T-helper 2 cell treated with Interferon-gamma antibody and Interleukin-4, amounts not matched to agents 5 μg/mL and 100 μg/mL, for 36 hours (primary cell): ENCODE measurements around the gene TAAR1.
"Not testable (repeated sequence)": the region's sequence is repeated elsewhere in the genome, so short reads cannot be mapped to it uniquely, and the experiment has no call there.

Experiments used
- DNase-seq: peaks from one replicate; pipeline ENCODE4 v3.0.0; 2021; ENCODE audit warnings: low spot score
- H3K27ac Mint-ChIP-seq: one replicate; pipeline ENCODE4 v1.8.0; 2021; ENCODE audit warnings: mild to moderate bottlenecking, mixed read lengths
- H3K27me3 Mint-ChIP-seq: one replicate; pipeline ENCODE4 v1.8.0; 2021; ENCODE audit warnings: low read depth, mixed read lengths
- H3K36me3 Mint-ChIP-seq: one replicate; pipeline ENCODE4 v1.8.0; 2021; ENCODE audit warnings: low read depth, mixed read lengths
- H3K4me1 Mint-ChIP-seq: one replicate; pipeline ENCODE4 v1.8.0; 2021; ENCODE audit warnings: low read depth, mixed read lengths
- H3K4me3 Mint-ChIP-seq: one replicate; pipeline ENCODE4 v1.8.0; 2022; ENCODE audit warnings: mild to moderate bottlenecking, moderate library complexity, mixed read lengths
- H3K9me3 Mint-ChIP-seq: one replicate; pipeline ENCODE4 v1.8.0; 2021; ENCODE audit warnings: mixed read lengths

TAAR1 gene, protein sequence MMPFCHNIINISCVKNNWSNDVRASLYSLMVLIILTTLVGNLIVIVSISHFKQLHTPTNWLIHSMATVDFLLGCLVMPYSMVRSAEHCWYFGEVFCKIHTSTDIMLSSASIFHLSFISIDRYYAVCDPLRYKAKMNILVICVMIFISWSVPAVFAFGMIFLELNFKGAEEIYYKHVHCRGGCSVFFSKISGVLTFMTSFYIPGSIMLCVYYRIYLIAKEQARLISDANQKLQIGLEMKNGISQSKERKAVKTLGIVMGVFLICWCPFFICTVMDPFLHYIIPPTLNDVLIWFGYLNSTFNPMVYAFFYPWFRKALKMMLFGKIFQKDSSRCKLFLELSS

DNA sequence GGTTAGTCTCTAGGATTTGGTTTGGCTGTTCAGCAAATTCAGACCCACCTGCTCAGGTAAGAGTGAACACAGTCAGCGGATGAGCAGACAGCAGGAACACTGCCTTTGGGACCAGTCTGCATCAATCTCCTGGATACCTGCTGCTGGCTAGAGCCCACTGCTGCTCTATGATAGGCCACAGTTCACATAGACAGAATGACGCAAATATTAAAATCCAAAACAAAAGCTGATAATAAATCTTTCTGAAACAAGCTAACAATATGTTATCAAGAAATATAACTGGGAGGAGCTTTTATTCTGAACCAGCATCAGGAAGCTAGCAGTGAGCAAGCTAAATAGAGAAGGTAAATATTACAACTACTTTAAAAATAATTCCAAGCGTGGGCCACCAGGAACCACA, at the start of gene TAAR1:
Gene TAAR1 (minus strand): TSS at position 101 of the 400 bp plus-strand sequence. CDS start 13,179 bp downstream, outside the sequence.
- peaks cover 15% of the 10 kb centered on the region for H3K27me3 Mint-ChIP-seq
- H3K4me1 Mint-ChIP-seq: no peaks in the 10 kb centered on the region
- no peak for DNase-seq
- H3K27ac Mint-ChIP-seq: no peak within 1 kb of the TSS
- no peaks in the 10 kb centered on the region for H3K36me3 Mint-ChIP-seq
- H3K9me3 Mint-ChIP-seq: no peaks in the 10 kb centered on the region
- no peak within 1 kb of the TSS for H3K4me3 Mint-ChIP-seq

DNA sequence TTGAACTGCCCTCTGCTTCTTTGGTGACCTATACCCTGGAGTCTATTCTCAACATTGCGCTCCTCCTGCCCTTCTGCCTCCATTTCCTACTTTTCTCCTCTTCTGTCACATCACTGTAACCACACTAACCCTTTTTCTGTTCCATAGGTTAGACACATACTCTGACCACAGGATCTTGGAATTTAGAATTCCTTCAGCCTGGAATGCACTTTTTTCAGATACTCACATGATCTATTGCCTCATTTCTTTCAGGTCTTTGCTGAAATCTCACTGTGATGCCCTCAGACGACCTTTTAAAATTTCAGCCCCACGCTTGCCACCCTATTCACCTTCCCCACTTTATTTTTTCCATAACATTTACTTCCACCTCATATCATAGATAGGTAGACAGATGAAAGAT, 49.8 kb upstream of the TAAR1 start:
- DNase-seq: no peak
- Mint-ChIP-seq H3K4me1 (no peaks in the 10 kb centered on the region), H3K27me3 (peaks cover 51% of the 10 kb centered on the region), H3K27ac (no peak overlapping the region), H3K4me3 (no peak overlapping the region), H3K36me3 (no peaks in the 10 kb centered on the region), H3K9me3 (peaks cover 19% of the 10 kb centered on the region)

DNA sequence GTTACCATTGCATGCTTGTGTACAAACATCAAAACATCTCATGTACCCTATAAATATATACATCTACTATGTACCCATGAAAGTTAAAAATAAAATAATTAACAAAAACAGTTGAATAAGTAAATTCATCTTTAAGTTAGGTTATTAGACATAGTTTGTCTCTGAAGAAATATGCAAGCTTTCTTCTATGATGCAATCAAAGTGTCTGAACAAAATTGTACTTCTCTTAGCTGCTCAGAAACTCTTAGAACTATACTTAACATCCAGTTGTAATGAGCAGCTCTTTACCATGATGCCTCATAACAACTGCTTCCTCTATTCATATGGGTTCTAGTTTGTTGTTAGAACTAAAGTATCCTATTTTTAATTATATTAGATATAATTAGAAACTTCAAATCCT, 49.0 kb upstream of the TAAR1 start:
- H3K4me3 Mint-ChIP-seq: no peak overlapping the region
- H3K27me3 Mint-ChIP-seq: peaks cover 52% of the 10 kb centered on the region
- H3K9me3 Mint-ChIP-seq: peaks cover 23% of the 10 kb centered on the region

DNA sequence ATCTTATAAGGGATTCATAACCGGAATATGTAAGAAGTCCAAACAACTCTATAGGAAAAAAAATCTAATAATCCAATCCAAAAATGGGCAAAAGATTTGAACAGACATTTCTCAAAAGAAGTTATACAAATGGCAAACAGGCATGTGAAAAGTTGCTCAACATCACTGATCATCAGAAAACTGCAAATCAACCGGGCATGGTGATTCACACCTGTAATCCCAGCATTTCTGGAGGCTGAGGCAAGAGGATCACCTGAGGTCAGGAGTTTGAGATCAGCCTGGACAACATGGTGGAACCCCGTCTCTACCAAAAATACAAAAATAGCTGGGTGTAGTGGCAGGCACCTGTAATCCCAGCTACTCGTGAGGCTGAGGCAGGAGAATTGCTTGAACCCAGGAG, 47.8 kb upstream of the TAAR1 start:
- Mint-ChIP-seq H3K9me3 (peaks cover 23% of the 10 kb centered on the region), H3K27me3 (peaks cover 49% of the 10 kb centered on the region)
- H3K4me3 Mint-ChIP-seq, H3K4me1 Mint-ChIP-seq, H3K36me3 Mint-ChIP-seq, DNase-seq, H3K27ac Mint-ChIP-seq: not testable (repeated sequence)

More for the DNA sequence above, 49.0 kb upstream of the TAAR1 start:
- DNase-seq: no peak
- Mint-ChIP-seq H3K4me1 (no peaks in the 10 kb centered on the region), H3K27ac (no peak overlapping the region), H3K36me3 (no peaks in the 10 kb centered on the region)

DNA sequence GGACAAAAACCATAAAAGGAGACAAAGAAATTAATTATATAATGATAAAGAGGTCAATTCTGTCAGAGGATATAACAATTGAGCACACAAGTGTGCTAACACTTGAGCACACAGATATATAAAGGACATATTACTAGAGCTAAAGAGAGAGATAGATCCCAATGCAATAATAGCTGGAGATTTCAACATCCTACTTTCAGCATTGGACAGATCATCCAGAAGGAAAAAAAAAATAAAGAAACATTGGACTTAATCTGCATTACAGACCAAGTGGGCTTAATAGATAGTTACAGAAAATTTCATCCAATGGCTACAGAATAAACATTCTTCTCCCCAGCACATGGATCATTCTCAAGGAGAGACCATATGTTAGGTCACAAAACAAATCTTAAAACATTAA, 45.0 kb upstream of the TAAR1 start:
- Mint-ChIP-seq H3K27me3 (peaks cover 42% of the 10 kb centered on the region), H3K4me3 (no peak overlapping the region), H3K4me1 (peaks cover 3% of the 10 kb centered on the region), H3K9me3 (peaks cover 23% of the 10 kb centered on the region), H3K36me3 (no peaks in the 10 kb centered on the region), H3K27ac (no peak overlapping the region)
- no peak for DNase-seq

DNA sequence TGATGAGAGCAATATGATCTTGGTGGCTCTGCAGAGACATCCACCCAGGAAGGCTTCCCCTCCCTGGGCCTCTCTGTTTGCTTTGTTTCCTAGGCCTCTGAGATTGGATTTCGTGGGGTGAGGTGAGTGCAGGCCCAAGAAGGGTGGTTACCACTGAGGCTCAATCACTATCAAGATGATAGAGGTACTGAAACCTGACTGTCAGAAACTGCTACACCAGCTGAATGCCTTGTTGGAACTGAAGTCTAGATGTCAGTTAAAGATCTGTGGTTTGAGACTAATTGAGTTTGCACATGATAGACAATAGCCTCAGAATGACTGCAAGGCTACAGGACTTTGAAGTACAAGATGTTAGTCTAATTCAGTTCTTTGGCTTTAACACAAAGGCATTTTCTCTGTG, 39.6 kb upstream of the TAAR1 start:
- H3K9me3 Mint-ChIP-seq: peaks cover 15% of the 10 kb centered on the region
- H3K27ac Mint-ChIP-seq: peak overlapping the region; percentile 55
- H3K27me3 Mint-ChIP-seq: peaks cover 11% of the 10 kb centered on the region
- H3K4me1 Mint-ChIP-seq: peaks cover 16% of the 10 kb centered on the region
- peaks cover 12% of the 10 kb centered on the region for H3K36me3 Mint-ChIP-seq
- H3K4me3 Mint-ChIP-seq: peak overlapping the region; percentile 43
- DNase-seq: peak; percentile 12

DNA sequence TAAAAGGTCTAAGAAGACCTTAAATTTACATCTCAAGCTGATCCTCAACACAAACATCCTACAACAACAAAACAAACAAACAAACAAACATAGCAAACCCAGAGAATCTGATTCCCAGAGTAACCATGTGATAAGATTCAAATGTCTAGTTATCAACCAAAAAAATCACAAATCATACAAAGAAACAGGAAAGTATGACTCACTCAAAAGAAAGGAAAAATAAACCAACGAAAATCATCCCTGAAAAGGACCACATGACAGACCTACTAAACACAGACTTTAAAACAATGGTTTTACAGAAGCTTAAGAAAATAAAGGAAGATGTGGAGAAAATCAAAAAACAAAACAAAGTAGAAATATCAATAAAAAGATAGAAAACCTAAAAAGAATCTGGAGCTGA, 36.8 kb upstream of the TAAR1 start:
- Mint-ChIP-seq H3K4me1 (peaks cover 19% of the 10 kb centered on the region), H3K4me3 (no peak overlapping the region), H3K27me3 (peaks cover 8% of the 10 kb centered on the region), H3K9me3 (peaks cover 11% of the 10 kb centered on the region), H3K36me3 (peaks cover 12% of the 10 kb centered on the region), H3K27ac (no peak overlapping the region)
- no peak for DNase-seq

DNA sequence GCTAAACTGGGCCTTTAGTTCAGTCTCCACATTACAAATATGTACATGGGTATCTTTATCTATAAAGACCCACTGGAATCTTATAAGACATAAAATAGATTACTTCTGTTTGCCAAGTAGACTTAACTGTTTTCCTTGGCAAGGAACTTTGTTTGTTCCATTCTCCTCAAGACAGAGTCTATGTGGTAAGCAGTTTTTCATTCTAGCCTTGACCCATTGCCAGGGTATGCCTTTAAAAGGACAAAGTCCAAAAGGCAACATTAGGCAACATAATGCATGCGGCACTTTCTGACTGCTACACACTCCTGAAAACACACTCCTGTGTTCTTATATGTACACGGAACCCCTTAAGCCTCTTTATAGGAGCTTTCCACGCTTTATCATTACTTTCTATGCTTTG, 34.5 kb upstream of the TAAR1 start:
- Mint-ChIP-seq H3K4me1 (peaks cover 11% of the 10 kb centered on the region), H3K27ac (no peak overlapping the region), H3K36me3 (peaks cover 12% of the 10 kb centered on the region), H3K4me3 (no peak overlapping the region), H3K9me3 (peaks cover 11% of the 10 kb centered on the region), H3K27me3 (peaks cover 25% of the 10 kb centered on the region)
- DNase-seq: no peak

DNA sequence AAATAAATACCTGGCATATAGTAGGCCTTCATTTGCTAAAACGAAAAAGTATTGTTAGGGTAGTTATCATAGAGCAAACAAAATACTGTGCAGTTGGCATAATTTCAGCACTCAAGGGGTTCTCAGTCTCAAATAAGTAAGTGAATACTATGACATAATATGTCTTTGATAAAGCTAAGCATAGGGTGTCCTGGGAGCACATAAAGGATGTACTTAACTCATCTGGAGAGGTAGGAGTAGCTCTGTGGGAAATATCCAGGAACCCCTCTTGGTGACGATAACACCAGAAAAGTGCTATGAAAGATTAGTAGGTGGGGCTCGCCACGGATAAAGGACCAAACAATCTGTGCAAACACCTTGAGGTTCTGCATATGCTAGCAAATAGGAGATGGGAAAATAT, 31.7 kb upstream of the TAAR1 start:
- peaks cover 3% of the 10 kb centered on the region for H3K4me1 Mint-ChIP-seq
- H3K27me3 Mint-ChIP-seq: peaks cover 42% of the 10 kb centered on the region
- no peak overlapping the region for H3K27ac Mint-ChIP-seq
- no peak for DNase-seq
- no peak overlapping the region for H3K4me3 Mint-ChIP-seq
- H3K9me3 Mint-ChIP-seq: peaks cover 1% of the 10 kb centered on the region
- H3K36me3 Mint-ChIP-seq: peaks cover under 1% of the 10 kb centered on the region

DNA sequence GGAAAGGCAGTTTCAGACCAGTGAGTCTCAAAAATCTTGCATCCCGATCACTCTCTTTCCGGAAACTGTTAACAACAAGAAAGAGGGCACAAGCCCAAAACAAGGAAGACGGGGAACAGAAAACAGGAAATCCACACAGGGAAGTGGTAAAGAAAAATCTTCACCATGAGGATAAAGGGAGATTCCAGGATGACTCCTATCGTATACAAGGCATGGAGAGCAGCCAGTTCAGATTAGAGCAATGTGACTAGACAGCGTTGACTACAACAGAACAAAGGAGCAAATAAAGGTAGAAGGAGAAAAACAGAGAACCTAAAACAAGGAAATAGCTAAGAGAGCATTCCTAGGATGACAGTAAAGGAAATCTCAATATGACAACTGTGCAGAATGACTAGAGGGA, 28.3 kb upstream of the TAAR1 start:
- H3K27ac Mint-ChIP-seq: no peak overlapping the region
- H3K9me3 Mint-ChIP-seq: no peaks in the 10 kb centered on the region
- peaks cover 52% of the 10 kb centered on the region for H3K27me3 Mint-ChIP-seq
- H3K36me3 Mint-ChIP-seq: no peaks in the 10 kb centered on the region
- no peak for DNase-seq
- H3K4me1 Mint-ChIP-seq: no peaks in the 10 kb centered on the region
- H3K4me3 Mint-ChIP-seq: no peak overlapping the region

DNA sequence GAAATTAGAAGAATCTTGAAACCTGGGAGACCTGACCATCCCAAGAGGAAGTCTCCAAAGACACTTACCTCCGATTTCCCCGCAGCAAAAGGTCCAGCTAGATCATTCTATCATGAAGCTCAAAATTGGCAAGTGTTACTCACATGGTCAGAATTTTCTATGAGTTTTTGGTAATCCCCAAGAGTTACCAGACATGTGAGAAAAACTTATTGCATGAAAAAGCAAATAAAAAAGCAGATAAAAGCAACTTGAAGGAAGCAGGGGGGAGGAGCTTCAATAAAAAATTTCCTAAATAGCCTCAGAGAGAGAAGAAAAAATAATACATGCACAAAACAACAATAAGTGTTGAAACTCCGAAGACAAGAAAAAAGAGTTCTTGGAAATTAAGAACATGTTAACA, 27.5 kb upstream of the TAAR1 start:
- Mint-ChIP-seq H3K4me1 (no peaks in the 10 kb centered on the region), H3K9me3 (no peaks in the 10 kb centered on the region)

DNA sequence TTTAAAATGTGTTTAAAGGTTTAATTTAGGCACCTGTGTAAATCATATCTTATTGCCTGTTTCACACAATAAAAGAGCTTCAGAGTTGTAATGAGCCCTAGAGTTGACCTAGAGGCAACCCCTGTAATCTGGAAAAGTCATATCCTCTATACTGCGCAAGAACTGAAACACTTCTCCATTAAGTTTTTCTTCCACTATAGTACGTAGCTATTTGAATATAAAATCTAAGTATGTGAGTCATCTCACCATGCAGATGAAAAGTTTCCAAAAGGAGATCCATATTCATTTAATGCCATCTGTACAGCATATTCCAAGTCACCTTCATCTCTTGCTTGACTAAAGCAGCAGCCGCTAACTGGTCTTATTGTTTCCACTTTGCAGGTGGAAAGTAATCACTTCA, 26.0 kb upstream of the TAAR1 start:
- H3K4me3 Mint-ChIP-seq: no peak overlapping the region
- DNase-seq: no peak

More for the DNA sequence above, 27.5 kb upstream of the TAAR1 start:
- Mint-ChIP-seq H3K27me3 (peaks cover 54% of the 10 kb centered on the region), H3K27ac (no peak overlapping the region), H3K36me3 (no peaks in the 10 kb centered on the region), H3K4me3 (no peak overlapping the region)
- no peak for DNase-seq

DNA sequence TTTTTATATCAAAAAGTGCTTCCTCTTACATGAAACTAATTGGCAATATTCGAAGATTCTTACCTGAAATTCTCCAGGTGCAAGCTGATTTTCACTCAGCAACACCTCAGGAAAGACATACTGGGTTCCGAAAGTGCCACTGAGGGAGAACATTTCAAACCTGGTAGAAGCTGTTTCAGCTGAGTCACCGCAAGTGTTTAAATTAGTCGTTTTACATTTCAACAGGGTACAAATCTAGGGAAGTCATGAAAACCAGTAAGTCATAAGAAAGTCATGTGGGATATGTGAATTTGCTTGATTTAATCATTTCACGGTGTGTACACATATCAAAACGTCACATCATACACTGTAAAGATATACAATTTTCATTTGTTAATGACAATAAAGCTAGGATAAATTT, 25.3 kb upstream of the TAAR1 start:
- no peak overlapping the region for H3K27ac Mint-ChIP-seq
- H3K27me3 Mint-ChIP-seq: peaks cover 38% of the 10 kb centered on the region
- H3K36me3 Mint-ChIP-seq: no peaks in the 10 kb centered on the region
- no peaks in the 10 kb centered on the region for H3K9me3 Mint-ChIP-seq
- DNase-seq: no peak
- no peak overlapping the region for H3K4me3 Mint-ChIP-seq
- peaks cover 3% of the 10 kb centered on the region for H3K4me1 Mint-ChIP-seq

More for the DNA sequence above, 26.0 kb upstream of the TAAR1 start:
- no peaks in the 10 kb centered on the region for H3K4me1 Mint-ChIP-seq
- H3K27me3 Mint-ChIP-seq: peaks cover 45% of the 10 kb centered on the region
- no peak overlapping the region for H3K27ac Mint-ChIP-seq
- no peaks in the 10 kb centered on the region for H3K9me3 Mint-ChIP-seq
- H3K36me3 Mint-ChIP-seq: no peaks in the 10 kb centered on the region

DNA sequence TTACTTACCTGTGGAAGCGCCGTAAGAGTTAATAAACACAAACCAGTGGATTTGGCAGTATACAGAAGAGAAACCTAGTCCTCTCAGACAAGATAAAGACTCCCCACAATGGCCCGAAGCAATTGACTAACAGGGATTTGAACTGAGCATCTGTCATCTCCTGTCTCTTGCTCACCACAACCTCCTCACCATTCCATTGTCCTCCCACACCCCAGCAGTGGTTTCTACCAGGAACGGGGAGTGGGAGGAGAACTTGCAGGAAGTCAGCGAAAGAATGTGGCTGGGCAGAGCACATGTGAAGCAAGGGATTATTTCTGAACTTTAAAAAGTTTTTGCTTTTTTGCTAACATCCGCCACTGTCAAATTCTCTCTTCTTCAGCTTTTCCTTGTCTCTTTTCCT, 24.6 kb upstream of the TAAR1 start:
- Mint-ChIP-seq H3K4me1 (peaks cover 10% of the 10 kb centered on the region), H3K27me3 (peaks cover 34% of the 10 kb centered on the region), H3K36me3 (no peaks in the 10 kb centered on the region), H3K27ac (no peak overlapping the region), H3K9me3 (no peaks in the 10 kb centered on the region), H3K4me3 (no peak overlapping the region)
- DNase-seq: no peak

DNA sequence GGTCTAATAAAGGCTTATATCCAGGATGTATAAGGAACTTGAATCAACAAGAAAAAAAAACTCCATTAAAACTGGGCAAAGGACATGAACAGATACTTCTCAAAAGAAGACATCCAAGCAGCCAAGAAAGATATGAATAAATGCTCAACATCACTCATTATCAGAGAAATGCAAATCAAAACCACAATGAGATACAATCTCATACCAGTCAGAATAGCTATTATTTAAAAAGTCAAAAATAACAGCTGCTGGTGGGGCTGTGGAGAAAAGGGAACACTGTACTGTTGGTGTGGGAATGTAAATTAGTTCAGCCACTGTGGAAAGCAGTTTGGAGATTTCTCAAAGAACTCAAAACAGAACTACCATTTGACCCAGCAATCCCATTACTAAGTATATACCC, 20.1 kb upstream of the TAAR1 start:
- not testable (repeated sequence) for H3K9me3 Mint-ChIP-seq, H3K36me3 Mint-ChIP-seq, H3K27ac Mint-ChIP-seq, H3K4me3 Mint-ChIP-seq, DNase-seq
- H3K27me3 Mint-ChIP-seq: peaks cover 16% of the 10 kb centered on the region
- H3K4me1 Mint-ChIP-seq: peaks cover 29% of the 10 kb centered on the region
